ENCODE measurements around the gene TMPRSS7.
"Not testable (repeated sequence)": the region's sequence is repeated elsewhere in the genome, so short reads cannot be mapped to it uniquely, and the experiment has no call there.

The TMPRSS7 gene

DNA sequence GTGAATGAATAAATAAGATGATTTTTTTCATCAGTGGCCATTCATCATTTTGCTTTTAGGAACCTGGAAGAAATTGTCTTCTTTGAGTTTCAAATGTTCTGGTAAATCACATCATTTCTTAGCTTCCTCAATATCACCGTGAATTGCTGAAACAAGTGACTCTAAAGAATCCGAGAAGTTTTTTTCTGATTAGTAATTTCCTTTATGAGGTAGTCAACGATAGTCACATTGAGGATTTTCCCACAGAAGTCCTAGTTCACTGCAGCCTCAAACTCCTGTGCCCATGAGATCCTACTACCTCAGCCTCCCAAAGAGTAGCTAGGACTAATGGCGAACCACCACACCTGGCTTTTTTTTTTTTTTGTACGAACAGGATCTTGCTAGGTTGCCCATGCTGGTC lies 3.6 kb upstream of the TMPRSS7 start:
- Mint-ChIP-seq H3K4me3 (no peak overlapping the region), H3K4me1 (ENCODE audit: low read depth) (no peaks in the 10 kb centered on the region), H3K36me3 (no peaks in the 10 kb centered on the region), H3K27me3 (no peaks in the 10 kb centered on the region), H3K9me3 (ENCODE audit: low read depth) (no peaks in the 10 kb centered on the region), H3K27ac (no peak overlapping the region)

DNA sequence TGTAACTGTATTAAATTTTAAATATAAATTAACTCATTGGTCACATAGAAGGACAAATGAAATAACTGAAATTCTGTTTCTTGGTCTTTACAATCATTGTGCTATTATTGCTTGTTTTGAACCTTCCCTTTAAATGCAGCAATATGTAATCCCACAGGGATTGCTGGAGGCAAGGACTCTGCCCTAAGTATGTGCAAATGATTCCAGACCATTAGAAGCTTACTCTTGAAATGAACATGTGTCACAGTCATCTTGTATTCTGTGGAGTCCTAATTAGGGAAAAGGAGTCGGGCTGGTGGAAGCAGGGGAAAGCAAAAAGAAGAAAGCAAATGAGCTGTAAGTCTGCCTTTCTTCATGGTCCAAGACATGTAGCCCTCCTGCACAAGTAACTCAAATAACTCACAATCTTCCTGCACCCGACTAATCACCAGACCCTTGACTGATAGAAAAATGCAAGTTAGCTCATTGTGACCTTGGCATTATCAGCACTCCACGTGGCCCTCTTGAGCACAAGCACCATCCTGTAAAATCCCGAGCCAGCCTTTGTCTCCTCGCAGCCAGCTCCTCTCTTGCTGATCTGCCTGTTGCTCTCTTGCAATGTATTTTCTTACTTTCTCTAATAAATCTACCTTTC lies 2.3 kb upstream of the TMPRSS7 start:
- Mint-ChIP-seq H3K9me3 (ENCODE audit: low read depth) (no peaks in the 10 kb centered on the region), H3K36me3 (no peaks in the 10 kb centered on the region), H3K27me3 (no peaks in the 10 kb centered on the region), H3K4me3 (no peak overlapping the region), H3K4me1 (ENCODE audit: low read depth) (no peaks in the 10 kb centered on the region), H3K27ac (no peak overlapping the region)

DNA sequence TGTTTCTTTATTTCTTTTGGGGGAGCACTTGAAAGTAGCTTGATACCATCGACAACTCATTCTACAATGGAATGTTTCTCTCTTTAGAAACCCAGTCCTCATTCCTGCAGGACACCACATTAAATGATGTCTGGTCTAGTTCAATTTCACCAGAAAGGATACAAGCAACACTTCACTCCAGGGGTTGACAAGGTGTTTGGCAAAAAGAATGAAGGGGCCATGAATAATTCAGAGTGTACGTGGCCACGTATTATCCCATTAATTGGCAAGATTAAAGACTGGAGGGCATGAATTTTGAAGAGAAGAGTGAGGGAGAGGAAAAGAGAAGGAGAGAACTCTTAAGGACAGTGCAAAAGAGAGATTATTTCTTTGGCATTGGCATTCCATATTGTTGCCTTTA lies 705 bp downstream of the TMPRSS7 start:
- no peaks in the 10 kb centered on the region for H3K27me3 Mint-ChIP-seq
- H3K4me1 Mint-ChIP-seq (ENCODE audit: low read depth) = no peaks in the 10 kb centered on the region
- no peaks in the 10 kb centered on the region for H3K9me3 Mint-ChIP-seq (ENCODE audit: low read depth)
- H3K4me3 Mint-ChIP-seq = no peak overlapping the region
- no peaks in the 10 kb centered on the region for H3K36me3 Mint-ChIP-seq
- H3K27ac Mint-ChIP-seq = no peak overlapping the region

DNA sequence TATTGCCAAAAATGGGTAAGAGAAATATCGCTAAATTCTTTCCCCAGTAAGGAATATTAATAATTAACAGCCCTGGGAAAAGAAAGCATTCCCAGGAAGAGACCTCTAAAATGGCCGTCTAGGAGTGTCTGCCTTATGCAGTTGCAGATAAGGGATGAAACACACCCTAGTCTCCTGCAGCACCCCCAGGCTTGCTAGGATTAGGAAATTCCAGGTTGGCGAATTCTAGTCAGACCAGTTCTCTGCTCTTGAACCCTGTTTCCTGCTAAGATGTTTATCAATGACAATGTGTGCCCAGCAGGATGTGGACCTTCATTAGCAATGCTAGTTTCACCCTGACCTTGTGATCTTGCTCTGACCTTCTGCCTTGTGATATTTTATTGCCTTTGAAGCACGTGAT lies 2.7 kb downstream of the TMPRSS7 start:
- not testable (repeated sequence) for H3K4me3 Mint-ChIP-seq; H3K27me3 Mint-ChIP-seq; H3K36me3 Mint-ChIP-seq; H3K9me3 Mint-ChIP-seq (ENCODE audit: low read depth); H3K27ac Mint-ChIP-seq; H3K4me1 Mint-ChIP-seq (ENCODE audit: low read depth)

DNA sequence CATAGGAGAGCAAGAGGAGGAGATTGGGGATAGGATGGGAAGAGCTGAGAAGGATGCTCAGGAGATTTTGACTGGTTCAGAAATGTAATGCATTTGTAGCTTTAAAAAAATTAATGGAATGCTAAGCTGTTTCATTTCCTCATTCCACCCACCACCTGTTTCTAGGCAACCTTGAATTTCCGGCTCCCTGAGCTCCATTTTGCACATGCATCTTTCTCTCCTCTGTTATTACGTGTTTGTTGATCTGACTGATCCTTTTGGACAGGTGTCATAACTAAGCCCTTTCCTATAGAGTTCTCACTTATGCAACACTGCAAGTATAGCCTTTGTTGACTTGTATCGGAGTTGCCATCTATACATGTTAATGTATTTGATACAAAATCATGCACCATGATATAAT lies 4.3 kb downstream of the TMPRSS7 start:
- no peaks in the 10 kb centered on the region for H3K27me3 Mint-ChIP-seq

DNA sequence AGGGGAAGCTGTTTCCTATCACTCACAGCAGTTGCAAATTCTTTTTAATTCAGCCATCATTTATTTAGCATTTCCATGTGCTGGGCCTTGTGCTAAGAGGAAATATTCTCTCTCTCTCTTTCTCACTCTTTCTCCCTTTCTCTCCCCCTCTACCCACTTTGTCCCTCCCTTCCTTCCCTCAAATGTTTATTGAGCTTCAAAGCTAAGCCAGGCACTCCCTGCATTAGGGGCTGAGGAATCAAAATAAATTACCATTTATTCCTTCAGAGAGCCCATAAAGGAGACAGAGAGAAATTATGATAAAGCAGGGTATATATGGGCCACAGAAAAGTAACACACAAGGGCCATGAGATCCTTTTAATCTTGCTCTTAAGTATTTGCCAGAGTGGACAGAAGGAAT lies 6.8 kb downstream of the TMPRSS7 start:
- H3K9me3 Mint-ChIP-seq (ENCODE audit: low read depth) = no peaks in the 10 kb centered on the region
- no peak overlapping the region for H3K4me3 Mint-ChIP-seq
- H3K36me3 Mint-ChIP-seq = no peaks in the 10 kb centered on the region
- H3K27me3 Mint-ChIP-seq = no peaks in the 10 kb centered on the region
- H3K4me1 Mint-ChIP-seq (ENCODE audit: low read depth) = no peaks in the 10 kb centered on the region
- H3K27ac Mint-ChIP-seq = no peak overlapping the region

More for the DNA sequence above, 4.3 kb downstream of the TMPRSS7 start:
- Mint-ChIP-seq H3K4me3 (no peak overlapping the region), H3K36me3 (no peaks in the 10 kb centered on the region), H3K27ac (no peak overlapping the region), H3K9me3 (ENCODE audit: low read depth) (no peaks in the 10 kb centered on the region), H3K4me1 (ENCODE audit: low read depth) (no peaks in the 10 kb centered on the region)

DNA sequence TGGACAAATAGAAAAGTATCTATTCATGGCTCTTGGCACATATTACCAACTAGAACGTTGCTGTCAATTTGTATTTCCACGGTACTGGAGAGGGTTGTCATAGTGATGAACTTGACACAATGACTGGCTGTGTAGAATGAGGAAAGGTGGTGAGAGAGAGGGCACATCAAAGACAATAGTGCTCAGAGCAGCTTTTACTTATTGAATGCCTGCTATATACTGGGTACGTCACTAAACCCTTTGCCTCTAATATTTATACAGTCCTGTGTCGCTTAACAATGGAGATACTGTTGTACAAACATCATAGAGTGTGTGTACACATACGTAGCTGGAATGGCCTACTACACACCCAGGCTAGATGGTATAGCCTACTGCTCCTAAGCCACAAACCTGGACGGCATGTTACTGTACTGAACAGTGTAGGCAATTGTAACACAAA lies 8.3 kb downstream of the TMPRSS7 start:
- no peaks in the 10 kb centered on the region for H3K36me3 Mint-ChIP-seq
- H3K27me3 Mint-ChIP-seq = no peaks in the 10 kb centered on the region
- no peak overlapping the region for H3K4me3 Mint-ChIP-seq
- no peaks in the 10 kb centered on the region for H3K9me3 Mint-ChIP-seq (ENCODE audit: low read depth)
- H3K27ac Mint-ChIP-seq = no peak overlapping the region
- H3K4me1 Mint-ChIP-seq (ENCODE audit: low read depth) = no peaks in the 10 kb centered on the region

DNA sequence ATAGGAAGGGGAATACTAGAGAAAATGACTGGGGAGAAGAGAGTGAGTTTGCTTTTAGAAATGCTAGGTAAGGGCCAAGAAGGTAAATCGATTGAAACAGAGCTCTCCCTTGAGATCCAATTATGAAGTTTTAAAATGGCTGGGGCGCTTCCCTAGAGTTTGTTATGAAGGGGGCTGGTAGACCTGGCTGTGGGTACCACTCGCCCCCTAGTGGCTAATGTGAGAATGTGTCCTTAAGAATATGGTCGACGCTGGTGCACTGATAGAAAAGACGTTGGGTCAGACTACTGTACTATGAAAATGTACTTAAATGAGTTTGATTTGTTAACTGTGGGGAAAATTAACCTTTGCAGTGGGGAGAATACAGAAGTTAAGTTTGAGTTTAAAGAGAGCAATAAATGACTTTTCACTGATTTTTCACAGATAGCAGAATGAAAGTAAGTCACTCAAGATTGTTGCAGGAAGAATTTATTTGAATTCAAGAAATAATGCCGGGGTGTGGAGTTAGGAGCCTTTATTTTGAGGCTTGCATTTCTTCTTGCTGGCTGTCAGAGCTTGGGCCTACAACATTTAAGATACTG lies 9.2 kb downstream of the TMPRSS7 start:
- H3K4me3 Mint-ChIP-seq = no peak overlapping the region
- no peaks in the 10 kb centered on the region for H3K36me3 Mint-ChIP-seq
- no peaks in the 10 kb centered on the region for H3K9me3 Mint-ChIP-seq (ENCODE audit: low read depth)
- H3K27me3 Mint-ChIP-seq = no peaks in the 10 kb centered on the region
- no peak overlapping the region for H3K27ac Mint-ChIP-seq
- no peaks in the 10 kb centered on the region for H3K4me1 Mint-ChIP-seq (ENCODE audit: low read depth)

DNA sequence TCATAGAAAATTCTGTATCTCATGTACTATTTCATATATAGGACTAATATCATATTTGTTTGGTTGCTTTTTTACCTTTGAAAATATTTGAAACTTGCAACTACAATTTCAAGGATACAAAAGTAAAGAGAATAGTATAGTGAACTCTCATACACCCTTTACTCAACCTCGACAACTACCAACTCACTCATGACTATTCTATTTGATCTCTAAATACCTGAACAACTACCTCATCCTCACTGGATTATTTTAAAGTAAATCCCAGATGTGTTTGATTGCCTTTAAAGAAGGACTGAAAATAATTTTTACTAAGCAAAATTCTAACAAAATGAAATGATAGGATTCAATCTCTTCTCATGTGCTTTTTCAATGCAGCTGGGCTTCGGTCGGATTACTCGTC lies 12.1 kb downstream of the TMPRSS7 start:
- Mint-ChIP-seq H3K27me3 (peaks cover 4% of the 10 kb centered on the region), H3K9me3 (ENCODE audit: low read depth) (no peaks in the 10 kb centered on the region), H3K36me3 (no peaks in the 10 kb centered on the region), H3K4me3 (no peak overlapping the region), H3K4me1 (ENCODE audit: low read depth) (no peaks in the 10 kb centered on the region), H3K27ac (no peak overlapping the region)

DNA sequence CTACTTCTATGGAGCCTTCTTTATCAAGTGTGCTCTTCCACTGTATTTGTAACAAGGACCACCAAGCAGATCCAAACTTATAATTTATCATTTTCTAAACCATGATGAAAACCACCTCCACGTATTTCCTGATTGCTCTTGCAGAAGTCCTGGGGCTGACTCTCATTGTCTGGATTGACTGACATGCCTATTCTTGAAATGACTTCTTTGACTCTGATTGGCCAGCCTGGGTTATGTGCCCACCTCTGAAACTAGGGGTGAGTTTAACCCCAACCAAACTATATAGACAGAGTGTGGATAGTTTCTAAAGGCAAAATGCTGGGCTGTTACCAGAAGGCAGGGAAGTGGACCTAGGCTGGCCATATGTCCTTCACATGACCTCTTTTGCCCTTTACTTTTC lies 12.7 kb downstream of the TMPRSS7 start:
- Mint-ChIP-seq H3K27ac (no peak overlapping the region), H3K4me3 (no peak overlapping the region), H3K4me1 (ENCODE audit: low read depth) (no peaks in the 10 kb centered on the region), H3K27me3 (peaks cover 8% of the 10 kb centered on the region), H3K9me3 (ENCODE audit: low read depth) (no peaks in the 10 kb centered on the region), H3K36me3 (no peaks in the 10 kb centered on the region)

DNA sequence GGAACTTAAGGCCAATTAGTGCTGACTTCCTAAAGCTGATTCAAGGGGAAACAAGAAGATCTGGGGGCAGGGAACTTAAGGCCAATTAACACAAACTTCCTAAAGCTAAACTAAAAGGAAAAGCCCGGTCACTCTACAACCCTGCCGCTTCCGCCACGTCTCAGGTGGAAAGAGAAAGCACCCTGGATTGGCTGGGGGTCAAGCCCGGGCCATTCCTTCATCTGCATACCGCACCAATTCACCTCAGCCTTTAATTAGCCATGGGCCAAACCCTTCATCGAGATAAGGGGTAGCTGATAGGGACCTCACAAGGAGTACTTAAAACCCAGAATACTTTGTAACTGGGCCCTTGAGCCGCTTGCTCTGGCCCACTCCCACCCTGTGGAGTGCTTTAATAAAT lies 14.4 kb downstream of the TMPRSS7 start:
- Mint-ChIP-seq H3K4me1 (ENCODE audit: low read depth) (no peaks in the 10 kb centered on the region), H3K4me3 (no peak overlapping the region), H3K36me3 (no peaks in the 10 kb centered on the region), H3K27me3 (peaks cover 8% of the 10 kb centered on the region), H3K27ac (no peak overlapping the region), H3K9me3 (ENCODE audit: low read depth) (no peaks in the 10 kb centered on the region)

DNA sequence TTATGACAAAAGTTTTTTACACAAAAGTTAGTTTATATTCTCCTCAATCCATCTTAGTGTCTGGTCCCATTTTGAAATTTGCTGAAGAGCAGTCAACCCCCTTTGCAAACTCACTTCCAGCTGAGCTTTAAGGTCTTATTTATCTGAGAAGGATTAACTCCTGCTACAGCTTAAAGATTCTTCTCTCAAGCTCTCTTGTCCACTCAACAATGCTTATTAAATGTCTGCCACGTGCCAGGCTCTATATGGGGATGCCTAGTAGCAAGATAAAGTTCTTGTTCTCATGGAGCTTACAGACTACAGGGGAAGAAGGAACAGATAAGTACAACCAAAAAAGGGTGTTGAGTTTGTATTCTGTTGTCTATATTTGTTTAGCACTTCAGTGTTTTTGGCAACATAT lies 18.7 kb downstream of the TMPRSS7 start:
- Mint-ChIP-seq H3K4me1 (ENCODE audit: low read depth) (peaks cover 7% of the 10 kb centered on the region), H3K4me3 (no peak overlapping the region), H3K27me3 (peaks cover 15% of the 10 kb centered on the region), H3K27ac (no peak overlapping the region), H3K36me3 (no peaks in the 10 kb centered on the region), H3K9me3 (ENCODE audit: low read depth) (no peaks in the 10 kb centered on the region)

DNA sequence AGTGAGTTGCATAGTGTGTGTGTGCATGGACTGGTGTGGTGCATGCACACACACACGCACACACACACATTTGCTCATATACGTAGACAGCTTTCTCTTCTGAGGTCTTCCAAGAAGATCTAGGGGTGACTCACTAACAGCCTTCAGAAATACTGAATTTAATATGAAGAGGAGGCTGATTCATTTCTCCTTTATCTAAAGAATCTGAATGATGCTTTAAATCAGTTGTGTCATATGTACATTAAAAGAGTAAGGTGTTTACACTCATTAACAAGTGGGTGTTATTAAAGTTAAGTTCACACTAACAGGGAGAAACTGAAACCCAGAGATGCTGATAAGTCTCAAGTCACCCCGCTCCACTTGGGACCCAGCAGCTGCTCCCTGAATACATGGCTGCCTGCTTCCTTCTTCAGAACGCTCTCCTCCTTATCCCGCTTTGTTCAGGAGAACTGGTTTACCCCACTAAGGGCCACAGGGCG lies 22.0 kb downstream of the TMPRSS7 start:
- H3K36me3 Mint-ChIP-seq = peaks cover 3% of the 10 kb centered on the region
- no peaks in the 10 kb centered on the region for H3K9me3 Mint-ChIP-seq (ENCODE audit: low read depth)
- H3K4me1 Mint-ChIP-seq (ENCODE audit: low read depth) = peaks cover 7% of the 10 kb centered on the region
- H3K27me3 Mint-ChIP-seq = peaks cover 12% of the 10 kb centered on the region
- no peak overlapping the region for H3K4me3 Mint-ChIP-seq
- peak overlapping the region; percentile 23 for H3K27ac Mint-ChIP-seq

DNA sequence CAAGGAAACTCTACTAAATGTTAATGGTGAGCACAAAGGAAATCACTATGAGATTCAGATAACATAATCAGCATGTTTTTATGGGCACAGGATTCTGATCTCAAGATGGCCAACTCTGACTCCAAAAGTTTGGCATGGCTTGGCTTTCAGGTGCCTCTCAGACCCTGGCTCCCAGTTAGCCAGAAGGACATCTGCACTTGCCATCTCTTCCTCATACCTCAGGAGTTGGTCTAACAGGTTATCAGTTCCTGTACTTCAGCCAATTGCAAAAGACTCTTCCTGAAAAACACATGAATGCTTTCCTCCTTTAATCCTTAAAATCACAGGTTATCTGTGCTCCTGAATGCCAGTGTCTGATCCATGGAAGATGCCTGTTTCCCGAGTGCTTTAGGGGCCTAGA lies 25.0 kb downstream of the TMPRSS7 start:
- Mint-ChIP-seq H3K4me3 (no peak overlapping the region), H3K27ac (no peak overlapping the region), H3K36me3 (peaks cover 3% of the 10 kb centered on the region), H3K9me3 (ENCODE audit: low read depth) (no peaks in the 10 kb centered on the region), H3K27me3 (peaks cover 5% of the 10 kb centered on the region), H3K4me1 (ENCODE audit: low read depth) (peaks cover 7% of the 10 kb centered on the region)

DNA sequence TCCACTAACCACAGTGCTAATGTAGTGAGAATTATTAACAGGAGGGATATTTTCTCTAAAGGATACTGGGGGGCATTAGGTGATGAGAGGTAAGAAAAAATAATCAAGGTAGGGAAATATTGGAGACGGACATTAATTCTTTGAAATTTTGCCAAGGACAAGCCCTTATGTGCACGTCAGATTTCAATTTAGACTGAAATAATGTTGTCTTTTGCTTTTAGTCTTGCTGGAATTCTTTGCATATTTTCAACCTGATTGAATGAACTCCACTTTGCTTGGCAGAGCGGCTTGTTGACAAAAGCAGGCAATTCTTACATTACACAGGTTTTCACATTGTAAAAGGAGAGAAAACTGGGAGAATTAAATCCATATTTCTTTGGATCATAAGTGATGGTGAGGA lies 26.6 kb downstream of the TMPRSS7 start:
- Mint-ChIP-seq H3K27me3 (peaks cover 1% of the 10 kb centered on the region), H3K27ac (no peak overlapping the region), H3K4me1 (ENCODE audit: low read depth) (peaks cover 7% of the 10 kb centered on the region), H3K9me3 (ENCODE audit: low read depth) (no peaks in the 10 kb centered on the region), H3K4me3 (no peak overlapping the region), H3K36me3 (peaks cover 3% of the 10 kb centered on the region)

DNA sequence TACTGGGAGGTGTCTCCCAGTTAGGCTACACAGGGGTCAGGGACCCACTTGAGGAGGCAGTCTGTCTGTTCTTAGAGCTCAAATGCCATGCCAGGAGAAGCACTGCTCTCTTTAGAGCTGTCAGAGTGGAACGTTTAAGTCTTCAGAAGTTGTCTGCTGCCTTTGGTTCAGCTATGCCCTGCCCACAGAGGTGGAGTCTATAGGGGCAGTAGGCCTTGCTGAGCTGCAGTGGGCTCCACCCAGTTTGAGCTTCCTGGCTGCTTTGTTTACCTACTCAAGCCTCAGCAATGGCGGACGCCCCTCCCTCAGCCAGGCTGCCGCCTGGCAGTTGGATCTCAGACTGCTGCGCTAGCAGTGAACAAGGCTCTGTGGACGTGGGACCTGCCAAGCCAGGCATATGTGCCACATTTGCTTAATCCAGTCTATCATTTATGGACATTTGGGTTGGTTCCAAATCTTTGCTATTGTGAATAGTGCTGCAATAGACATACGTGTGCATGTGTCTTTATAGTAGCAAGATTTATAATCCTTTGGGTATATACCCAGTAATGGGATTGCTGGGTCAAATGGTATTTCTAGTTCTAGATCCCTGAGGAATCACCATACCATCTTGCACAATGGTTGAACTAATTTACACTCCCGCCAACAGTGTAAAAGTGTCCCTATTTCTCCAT lies 38.0 kb downstream of the TMPRSS7 start:
- not testable (repeated sequence) for H3K9me3 Mint-ChIP-seq (ENCODE audit: low read depth); H3K36me3 Mint-ChIP-seq; H3K27me3 Mint-ChIP-seq
- H3K4me1 Mint-ChIP-seq (ENCODE audit: low read depth) = peaks cover 38% of the 10 kb centered on the region
- H3K4me3 Mint-ChIP-seq = peak overlapping the region; percentile 74
- peak overlapping the region; percentile 59 for H3K27ac Mint-ChIP-seq

Data from activated naive CD8-positive, alpha-beta T cell (primary cell).